RWPE1 (cell line): ENCODE measurements around the gene CD6.

Experiments
- CTCF ChIA-PET: fragments of 350-600 bp; sonication (Branson Sonifier 250); formaldehyde crosslinking; extraction: SDS; loops from one replicate; lab custom pipeline; 2021; lab: Yijun Ruan, JAX
- POLR2A ChIA-PET: fragments of 400-600 bp; formaldehyde crosslinking; extraction: SDS; loops from one replicate; lab custom pipeline; 2020; ENCODE audit warnings: antibody characterized with exemption; ENCODE audit not compliant: low non-redundant PET; lab: Yijun Ruan, JAX
- DNase-seq: peaks from one replicate; pipeline ENCODE4 v3.0.0; 2012; ENCODE audit warnings: low spot score
- H3K27ac ChIP-seq: fragments of 450-650 bp; 2 replicates; pipeline ENCODE4 v1.5.1; 2017
- TF ChIP-seq, protein P1 (sequence below): fragments of 450-650 bp; conservative IDR thresholded peaks from 2 replicates; pipeline ENCODE4 v1.5.1; 2017; ENCODE audit warnings: low read depth, mild to moderate bottlenecking

The CD6 gene

DNA sequence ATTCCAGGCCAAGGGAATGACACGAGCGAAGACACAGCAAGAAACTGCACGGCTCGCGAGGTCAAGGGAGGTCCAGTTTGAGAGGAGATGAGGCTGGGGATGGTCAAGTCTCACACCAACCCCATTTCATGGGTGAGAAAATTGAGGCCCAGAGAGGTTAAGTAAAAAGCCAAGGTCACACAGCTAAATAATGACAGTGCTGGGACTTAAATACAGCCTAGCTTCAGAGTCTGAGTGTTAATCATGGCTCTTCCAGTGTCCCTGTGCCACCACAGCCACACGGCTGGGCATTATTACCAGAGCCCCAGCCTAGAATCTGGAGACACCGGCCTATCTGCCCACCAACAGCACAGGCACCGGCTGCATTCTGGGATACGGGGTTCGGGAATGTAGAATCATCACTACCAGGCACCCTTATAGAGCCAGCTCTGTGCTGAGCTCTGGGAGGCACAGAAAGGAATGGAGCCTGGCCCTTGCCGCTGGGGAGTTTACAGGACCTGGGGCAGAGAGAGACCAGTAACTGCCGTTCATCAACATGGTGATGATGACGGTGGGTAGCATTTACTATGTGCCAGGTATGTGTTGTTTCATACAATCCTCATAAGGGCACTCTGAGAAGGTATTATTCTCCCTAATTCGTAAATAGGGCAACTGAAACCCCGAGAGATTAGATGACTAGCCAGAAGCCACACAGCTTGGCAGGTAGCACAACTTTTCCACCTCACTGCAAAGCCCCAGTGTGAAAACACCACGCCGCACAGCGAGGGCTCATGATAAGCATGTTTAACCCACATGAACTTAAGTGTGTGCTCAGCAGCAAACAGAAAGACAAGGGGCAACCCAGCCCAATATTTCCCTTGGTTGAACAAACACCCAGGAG, 51.8 kb downstream of the CD6 start:
- ChIA-PET POLR2A (no interaction called here), CTCF (interaction anchor here (0.6 kb wide), 1 partner anchor 31 kb away, joined by 7 read pairs; no protein-coding TSS in a partner anchor)
- H3K27ac ChIP-seq, result no peak overlapping the region
- TF ChIP-seq, protein P1, sequence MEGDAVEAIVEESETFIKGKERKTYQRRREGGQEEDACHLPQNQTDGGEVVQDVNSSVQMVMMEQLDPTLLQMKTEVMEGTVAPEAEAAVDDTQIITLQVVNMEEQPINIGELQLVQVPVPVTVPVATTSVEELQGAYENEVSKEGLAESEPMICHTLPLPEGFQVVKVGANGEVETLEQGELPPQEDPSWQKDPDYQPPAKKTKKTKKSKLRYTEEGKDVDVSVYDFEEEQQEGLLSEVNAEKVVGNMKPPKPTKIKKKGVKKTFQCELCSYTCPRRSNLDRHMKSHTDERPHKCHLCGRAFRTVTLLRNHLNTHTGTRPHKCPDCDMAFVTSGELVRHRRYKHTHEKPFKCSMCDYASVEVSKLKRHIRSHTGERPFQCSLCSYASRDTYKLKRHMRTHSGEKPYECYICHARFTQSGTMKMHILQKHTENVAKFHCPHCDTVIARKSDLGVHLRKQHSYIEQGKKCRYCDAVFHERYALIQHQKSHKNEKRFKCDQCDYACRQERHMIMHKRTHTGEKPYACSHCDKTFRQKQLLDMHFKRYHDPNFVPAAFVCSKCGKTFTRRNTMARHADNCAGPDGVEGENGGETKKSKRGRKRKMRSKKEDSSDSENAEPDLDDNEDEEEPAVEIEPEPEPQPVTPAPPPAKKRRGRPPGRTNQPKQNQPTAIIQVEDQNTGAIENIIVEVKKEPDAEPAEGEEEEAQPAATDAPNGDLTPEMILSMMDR, result no peak
- DNase-seq, result no peak

DNA sequence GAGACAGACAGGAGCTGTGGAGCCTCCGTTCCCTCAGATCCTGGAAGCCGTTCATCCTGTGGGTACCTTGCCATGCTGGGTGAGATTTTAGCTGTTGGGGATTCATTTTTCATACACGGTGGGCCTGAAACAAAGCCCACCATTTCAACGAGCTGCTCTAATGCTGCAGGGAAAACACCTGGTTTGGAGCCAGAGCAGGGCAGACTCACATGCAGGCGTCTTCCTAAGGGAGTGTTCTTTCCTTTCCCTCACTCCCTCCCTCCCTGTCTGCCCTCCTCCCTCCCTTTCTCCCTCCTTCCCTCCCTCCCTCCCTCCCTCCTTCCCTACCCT, 52.5 kb downstream of the CD6 start:
- no peak overlapping the region for H3K27ac ChIP-seq
- POLR2A ChIA-PET, result no interaction called here
- DNase-seq, result no peak
- TF ChIP-seq, protein P1, result no peak
- CTCF ChIA-PET, result interaction anchor here (0.6 kb wide), 1 partner anchor 32 kb away, joined by 7 read pairs; no protein-coding TSS in a partner anchor

DNA sequence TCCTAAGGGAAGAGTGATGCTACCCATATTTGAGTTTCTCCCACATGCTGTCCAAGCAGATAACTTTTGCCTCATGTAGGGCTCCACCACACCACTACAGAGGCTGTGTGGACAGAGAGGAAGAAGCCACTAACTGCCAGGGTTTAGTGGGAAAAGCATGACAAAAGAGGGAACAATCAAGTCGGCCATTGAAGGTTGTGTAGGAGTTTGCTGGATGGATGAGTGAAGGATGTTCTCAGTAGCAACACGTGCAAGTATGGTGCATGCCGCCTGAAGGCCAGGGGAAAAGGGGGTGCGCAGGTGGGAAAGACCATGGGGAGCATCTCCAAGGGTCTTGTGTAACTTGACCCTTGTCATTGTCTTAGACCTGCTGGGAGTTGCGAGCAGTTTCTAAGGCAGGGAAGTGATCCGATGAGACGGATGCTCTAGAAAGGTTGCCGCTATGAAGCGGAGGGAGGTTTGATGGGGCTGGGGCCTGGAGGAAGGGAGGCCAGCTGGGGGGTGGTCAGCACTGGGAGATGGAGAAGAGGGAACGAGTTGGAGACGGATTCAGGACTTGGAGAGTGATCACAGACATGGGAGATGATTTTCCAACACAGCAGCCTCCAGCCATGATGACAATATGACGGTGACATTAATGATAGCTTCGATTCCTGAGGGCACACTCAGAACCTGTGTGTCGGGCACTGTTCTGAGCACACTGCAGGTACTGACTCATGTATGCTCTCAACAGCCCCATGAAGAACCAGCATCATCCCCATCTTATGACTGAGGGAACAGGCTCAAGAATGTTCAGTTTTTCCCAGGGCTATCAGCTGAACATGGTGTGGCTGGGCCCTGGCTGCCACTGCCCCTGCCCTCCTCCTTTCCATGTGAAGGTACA, 53.7 kb downstream of the CD6 start:
- TF ChIP-seq, protein P1, result no peak
- no peak for DNase-seq
- ChIA-PET POLR2A (no interaction called here), CTCF (interaction anchor here (0.6 kb wide), 1 partner anchor 34 kb away, joined by 3 read pairs; no protein-coding TSS in a partner anchor)
- H3K27ac ChIP-seq, result no peak overlapping the region

DNA sequence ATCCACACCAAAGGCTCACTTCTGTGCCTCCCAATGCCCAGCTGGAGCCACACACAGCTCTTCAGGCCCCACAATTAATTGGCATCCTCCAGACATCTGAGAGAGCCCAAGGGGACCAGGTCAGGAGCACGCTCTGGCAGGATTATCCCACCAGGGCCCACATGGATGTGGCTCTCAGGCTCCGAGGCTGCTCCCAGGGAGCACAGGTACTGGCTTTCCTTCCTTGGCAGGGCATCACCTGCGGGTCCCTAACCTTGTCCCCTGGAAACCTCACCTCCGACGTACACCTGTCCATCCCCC, 54.3 kb downstream of the CD6 start:
- no peak overlapping the region for H3K27ac ChIP-seq
- TF ChIP-seq, protein P1, result no peak

DNA sequence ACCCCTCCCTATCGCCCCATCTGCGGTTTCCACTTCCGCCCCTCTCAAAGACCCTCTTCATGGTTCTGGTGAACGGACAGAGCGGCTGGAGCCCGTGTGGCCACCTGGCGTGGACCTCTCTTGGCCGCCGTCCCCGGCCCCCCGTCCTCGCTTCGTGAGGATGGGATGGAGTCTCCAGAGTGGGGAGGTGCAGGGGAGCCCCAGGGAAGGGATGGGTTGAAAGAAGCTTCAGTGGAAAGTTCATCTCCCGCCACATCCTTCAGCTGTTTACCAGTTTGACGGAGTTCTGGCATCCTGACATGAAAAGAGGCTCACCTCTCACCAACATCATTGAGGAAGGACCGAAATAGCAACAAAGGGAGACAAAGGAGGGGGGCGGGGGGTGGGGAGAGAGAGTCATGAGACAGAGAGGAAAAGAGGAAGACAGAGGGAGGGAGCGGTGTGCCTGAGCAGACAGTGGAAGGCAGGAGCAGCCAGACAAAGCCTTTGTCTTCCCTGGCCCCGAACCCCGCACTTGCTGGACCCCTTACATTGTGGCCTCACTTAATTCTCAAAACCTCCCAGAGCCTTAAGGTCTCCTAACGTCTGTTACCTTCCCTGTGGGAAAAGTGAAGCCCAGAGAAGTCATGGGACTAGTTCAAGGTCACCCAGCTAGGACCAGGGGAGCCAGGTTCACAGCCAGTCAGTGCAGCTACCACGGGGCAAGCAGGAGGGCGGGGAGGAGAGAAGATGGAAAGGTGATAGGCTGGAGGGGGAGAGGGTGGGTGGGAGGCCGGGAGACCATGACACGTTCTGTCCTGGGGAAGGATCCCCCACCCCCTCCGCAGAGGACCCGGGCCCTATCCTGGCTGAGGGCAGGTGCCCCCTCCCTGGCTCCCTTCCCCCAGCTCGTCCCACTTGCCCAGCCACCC, 54.9 kb downstream of the CD6 start:
- TF ChIP-seq, protein P1, result no peak
- ChIA-PET POLR2A (no interaction called here), CTCF (no interaction called here)
- no peak for DNase-seq
- H3K27ac ChIP-seq, result no peak overlapping the region

More for the DNA sequence above, 54.3 kb downstream of the CD6 start:
- CTCF ChIA-PET, result interaction anchor here (0.6 kb wide), 1 partner anchor 35 kb away, joined by 3 read pairs; no protein-coding TSS in a partner anchor
- POLR2A ChIA-PET, result no interaction called here
- DNase-seq, result no peak
